Smooth muscle cell of the brain vasculature (primary cell): ENCODE measurements around the gene MBD3L4.
A peak's percentile ranks its signal among the peaks of the same experiment; 100 is the strongest.
"Not testable (repeated sequence)": the region's sequence is repeated elsewhere in the genome, so short reads cannot be mapped to it uniquely, and the experiment has no call there.

Experiments used
- DNase-seq: peaks from one replicate; pipeline ENCODE4 v3.0.0-alpha.2; 2012; ENCODE audit warnings: low read depth, low spot score

Gene MBD3L4

DNA sequence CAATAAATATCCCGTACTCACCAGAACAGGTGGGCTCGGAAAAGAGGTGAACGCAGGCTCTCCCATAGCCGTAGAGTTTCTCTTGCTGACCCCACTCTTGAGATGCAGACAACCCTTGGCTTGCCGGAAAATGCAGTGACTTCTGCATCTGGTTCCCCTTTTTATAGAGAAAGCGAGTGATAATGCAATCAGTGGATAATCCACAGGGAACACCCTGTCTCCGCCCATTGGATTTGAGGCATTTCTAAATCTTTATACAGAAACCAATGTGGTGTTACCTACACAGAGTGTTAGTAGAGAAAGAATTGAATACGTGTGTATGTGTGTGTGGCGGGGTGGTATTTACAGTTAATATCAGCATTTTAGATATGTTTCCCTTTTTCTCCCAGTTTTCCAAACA lies at the start of gene MBD3L4:
Gene MBD3L4, minus strand, starts transcription at position 101 of the 400 bp plus-strand sequence. Its CDS starts 35 bp downstream, at position 66.
- not testable (repeated sequence) for DNase-seq

DNA sequence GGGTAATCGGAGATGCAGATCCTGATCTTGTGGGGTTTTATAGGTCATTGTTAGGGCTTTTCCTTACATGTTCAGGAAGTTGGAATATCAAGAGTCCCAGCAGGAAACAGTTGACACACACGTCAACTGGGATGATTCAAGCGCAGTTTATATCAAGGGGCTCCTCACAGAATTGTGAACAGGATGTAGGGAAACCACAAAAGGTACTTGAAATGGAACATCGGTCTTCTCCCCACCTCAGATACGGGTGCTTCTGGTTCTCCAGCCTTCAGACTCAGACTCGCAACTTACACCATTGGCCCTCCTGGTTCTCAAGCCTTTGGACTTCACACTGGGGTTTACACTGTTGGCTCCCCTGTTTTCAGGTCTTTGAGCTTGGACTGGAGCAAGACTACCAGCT lies 49.0 kb upstream of the MBD3L4 start:
- DNase-seq: no peak

DNA sequence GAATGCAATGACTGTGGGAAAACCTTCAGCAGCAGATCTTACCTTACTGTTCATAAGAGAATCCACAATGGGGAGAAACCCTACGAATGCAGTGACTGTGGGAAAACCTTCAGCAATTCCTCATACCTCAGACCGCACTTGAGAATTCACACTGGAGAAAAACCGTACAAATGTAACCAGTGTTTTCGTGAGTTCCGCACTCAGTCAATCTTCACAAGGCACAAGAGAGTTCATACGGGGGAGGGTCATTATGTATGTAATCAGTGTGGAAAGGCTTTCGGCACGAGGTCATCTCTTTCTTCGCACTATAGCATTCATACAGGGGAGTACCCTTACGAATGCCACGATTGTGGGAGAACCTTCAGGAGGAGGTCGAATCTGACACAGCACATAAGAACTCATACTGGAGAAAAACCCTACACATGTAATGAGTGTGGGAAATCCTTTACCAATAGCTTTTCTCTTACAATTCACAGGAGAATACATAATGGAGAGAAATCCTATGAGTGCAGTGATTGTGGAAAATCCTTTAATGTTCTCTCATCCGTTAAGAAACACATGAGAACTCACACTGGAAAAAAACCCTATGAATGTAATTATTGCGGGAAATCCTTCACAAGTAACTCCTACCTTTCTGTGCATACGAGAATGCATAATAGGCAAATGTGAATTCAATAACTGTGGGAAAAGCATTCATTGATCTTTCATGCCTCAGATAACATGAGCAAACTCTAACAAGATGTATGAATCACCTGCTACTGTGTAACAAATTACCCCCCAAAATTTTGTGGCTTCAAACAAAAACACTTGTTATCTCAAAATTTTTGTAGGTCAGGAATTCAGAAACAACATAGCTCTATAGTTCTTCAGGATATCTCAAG lies 43.3 kb upstream of the MBD3L4 start:
- no peak for DNase-seq

DNA sequence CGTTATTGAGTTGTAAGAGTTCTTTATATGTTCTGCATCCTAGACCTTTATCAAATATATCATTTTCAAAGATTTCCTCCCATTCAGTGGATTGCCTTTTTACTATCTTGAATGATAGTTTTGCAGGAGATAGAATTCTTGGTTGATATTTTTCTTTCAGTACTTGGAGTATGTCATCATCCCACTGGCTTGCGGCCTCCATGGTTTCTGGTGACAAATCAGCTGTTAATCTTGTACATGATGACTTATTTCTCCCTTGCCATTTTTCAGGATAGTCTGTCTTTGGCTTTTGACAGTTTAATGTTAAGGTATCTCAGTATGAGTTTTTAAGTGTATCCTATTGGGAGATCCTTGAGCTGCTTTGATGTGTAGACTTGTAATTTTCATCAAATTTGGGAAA lies 38.0 kb upstream of the MBD3L4 start:
- no peak for DNase-seq

DNA sequence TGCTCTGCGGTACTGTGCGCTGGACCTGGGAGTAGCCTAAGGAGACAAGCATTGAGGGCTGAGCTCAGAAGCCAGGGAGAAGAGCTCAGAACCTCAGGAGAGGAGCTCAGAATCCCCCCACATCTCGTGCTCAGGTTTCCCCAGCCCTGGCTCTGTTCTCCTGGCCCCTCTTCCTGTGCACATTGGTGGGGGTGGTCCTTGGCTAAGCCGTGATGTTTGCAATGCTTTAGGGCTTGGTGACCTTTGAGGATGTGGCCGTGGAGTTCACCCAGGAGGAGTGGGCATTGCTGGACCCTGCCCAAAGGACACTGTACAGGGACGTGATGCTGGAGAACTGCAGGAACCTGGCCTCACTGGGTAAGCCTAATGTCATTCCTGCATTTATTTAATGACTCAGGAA lies 36.2 kb upstream of the MBD3L4 start:
- no peak for DNase-seq

DNA sequence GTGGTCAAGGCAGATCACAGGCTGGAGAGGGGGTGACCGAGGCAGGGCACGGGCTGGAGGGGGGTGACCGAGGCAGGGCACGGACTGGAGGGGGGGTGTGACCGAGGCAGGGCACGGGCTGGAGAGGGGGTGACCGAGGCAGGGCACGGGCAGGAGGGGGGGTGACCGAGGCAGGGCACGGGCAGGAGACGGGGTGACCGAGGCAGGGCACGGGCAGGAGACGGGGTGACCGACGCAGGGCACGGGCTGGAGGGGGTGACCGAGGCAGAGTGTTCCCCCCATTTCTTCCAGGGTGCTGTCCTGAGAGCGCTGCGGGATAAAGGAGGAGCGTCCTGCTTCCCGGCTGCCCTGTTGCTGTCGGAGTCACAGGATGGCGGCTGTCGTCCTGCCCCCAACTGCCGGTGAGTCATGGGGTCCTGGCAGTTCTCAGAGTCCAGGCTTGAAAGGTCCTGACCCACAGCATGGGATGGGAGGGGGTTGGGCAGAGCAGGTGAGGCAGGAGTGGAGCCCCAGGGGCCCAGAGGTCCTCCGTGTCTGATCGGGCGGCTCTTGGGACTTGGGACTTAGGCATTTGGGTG lies 34.8 kb upstream of the MBD3L4 start:
- no peak for DNase-seq

DNA sequence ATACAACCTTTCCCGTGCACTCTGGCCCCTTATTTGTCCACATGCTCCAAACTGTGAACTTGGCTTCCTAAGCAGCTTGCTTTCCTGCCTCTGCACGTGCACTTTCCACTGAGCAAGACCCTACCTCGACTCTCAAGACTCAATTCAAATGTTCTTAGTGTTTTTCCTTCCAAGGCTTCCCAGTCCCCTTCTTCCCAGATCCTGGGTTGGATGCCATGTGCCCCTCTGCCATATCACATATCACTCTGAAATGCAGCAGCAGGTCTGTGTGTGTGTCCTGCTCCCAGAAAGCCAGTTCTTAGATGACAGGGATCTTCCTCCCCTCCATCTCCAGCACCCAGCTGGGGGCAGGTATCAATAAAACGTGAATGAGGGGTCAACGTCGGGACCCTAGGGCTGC lies 32.6 kb upstream of the MBD3L4 start:
- no peak for DNase-seq

DNA sequence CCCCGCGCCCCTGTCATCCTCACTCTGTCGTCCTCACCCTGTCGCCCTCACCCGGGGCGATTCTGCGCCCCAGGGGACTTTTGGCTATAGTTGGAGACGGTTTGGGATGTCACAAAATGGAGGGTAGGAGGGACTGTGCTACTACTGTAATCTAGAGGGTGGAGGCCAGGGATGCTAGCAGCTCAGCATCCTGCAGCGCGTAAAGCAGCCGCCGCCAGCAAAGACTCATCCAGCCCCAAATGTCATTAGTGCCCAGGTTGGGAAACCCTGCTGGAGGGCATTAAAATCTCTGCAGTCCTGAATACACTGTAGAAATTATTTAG lies 29.9 kb upstream of the MBD3L4 start:
- no peak for DNase-seq

DNA sequence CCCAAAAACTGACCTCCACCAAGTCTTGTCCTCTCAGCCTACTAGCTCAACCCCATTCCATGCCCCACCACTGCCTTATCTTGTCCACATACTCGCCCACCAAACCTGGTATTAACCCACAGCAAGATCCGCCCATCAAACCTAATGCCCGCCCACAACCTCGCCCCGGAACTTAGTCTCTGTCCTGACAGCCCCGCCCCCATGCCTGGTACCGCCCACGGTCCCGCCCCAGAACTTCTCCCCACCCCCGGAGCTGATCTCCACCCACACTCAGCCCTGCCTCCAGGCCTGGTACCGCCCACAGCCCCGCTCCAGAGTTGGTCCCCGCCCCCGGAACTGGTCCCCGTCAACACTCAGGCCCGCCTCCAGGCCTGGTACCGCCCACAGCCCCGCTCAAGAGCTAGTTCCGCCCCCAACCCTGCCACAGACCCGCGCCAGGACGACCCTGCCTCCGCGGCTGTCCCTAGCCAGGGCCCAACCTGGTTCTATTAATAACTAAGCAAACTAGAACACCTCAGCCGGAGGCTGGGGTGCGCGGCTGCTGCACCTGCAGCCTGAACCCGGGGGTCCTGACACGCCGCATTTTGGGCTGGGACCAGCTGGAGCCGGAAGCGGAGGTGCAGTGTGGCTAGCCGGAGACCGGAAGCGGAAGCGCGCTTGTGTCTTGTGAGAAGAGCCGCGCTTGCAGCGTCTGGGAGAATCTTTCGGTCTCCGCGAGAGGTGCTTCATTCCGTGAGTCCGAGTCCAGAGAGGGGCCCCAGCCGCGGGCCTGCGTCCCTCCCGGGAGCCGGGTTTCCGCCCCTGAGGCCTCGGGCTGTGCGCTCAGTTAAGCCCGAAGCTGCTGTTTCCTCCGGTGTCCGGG lies 29.3 kb upstream of the MBD3L4 start, which contains the start of gene ZNF557:
Gene ZNF557, plus strand, starts transcription at position 662 of the 862 bp plus-strand sequence. CDS start 5,372 bp downstream, outside the sequence.
- peak; percentile 92 for DNase-seq

DNA sequence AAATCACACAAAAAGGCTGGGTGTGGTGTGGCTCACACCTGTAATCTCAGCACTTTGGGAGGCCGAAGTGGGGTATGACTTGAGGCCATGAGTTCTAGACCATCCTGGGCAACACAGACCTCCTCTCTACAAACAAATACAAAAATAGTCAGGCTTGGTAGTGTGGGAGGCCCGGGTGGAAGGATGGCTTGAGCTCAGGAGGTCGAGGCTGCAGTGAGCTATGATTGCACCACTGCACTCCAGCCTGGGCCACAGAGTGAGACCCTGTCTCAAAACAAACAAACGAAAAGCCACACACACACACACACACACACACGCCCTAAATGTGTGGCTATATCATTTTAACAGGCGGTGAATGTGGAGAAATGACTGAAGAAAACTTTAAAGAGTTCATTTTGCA lies 28.6 kb upstream of the MBD3L4 start:
- DNase-seq: no peak

DNA sequence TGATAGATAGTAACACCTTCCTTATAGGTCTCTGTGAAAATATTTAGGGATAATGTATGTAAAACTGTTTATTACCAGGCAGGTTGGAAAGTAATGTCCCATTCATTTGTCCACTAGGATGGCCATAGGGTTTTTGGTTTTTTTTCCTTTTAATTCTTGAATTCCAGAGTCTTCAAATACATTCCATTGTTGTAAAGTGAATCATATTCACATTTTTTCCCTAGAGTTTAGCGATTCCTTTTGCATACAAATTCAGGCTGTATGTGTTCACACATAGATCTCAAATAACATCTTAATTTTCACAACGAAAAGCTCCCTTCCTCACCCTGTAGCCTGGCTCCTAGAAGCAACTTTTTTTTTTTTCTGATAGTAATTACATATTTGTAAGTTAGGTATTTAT lies 27.7 kb upstream of the MBD3L4 start:
- DNase-seq: no peak

DNA sequence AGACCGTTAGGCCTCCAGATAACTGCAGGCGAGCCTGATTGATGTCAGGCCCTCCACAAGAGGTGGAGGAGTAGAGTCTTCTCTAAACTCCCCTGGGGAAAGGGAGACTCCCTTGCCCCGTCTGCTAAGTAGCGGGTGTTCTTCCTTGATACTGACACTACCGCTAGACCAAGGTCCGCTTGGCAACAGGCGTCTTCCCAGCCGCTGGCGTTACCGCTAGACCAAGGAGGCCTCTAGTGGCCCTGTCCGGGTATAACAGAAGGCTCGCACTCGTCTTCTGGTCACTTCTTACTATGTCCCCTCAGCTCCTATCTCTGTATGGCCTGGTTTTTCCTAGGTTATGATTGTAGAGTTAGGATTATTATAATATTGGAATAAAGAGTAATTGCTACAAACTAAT lies 27.1 kb upstream of the MBD3L4 start:
- DNase-seq: not testable (repeated sequence)

DNA sequence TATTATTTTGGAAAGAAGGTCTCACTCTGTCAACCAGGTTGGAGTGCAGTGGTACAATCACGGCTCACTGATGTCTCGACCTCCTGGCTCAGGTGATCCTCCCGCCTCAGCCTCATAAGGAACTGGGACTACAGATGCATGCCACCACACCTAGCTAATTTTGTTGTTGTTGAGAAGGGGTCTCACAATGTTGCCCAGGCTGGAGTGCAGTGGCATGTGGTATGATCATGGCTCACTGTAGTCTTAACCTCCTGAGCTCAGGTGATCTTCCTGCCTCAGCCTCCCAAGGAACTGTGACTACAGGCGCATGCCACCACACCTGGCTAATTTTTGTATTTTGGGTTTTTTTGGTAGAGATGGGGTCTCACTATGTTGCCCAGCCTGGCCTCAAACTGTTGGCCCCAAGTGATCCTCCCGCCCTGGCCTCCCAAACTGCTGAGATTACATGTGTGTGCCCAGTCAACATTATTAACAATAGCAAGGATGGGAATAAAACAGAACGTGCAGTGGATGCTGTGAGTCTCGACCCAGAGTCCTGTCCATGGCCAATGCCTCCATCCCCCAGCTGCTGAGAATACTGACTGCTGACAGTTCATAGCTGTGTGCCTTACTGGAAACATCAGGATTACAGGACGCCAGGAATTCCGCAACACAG lies 23.9 kb upstream of the MBD3L4 start:
- DNase-seq: no peak

DNA sequence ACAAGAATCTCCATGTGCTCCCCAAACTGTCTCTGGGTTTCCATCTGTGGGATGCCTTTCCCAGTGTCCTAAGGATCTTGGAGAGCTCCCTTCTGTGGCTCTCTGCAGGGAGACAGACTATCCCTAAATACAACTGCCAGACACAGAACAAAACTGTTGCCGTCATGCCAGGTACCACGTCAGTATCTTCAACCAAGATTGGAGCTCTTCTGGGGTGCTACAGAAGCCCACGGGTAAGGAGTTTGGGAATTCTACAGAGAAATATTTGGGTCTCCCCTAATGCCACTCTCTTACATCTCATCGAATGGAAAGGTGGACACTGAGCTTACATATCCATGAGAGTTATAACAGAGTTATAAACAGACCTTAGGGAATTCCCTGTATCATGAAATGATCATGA lies 23.4 kb upstream of the MBD3L4 start:
- DNase-seq: no peak

DNA sequence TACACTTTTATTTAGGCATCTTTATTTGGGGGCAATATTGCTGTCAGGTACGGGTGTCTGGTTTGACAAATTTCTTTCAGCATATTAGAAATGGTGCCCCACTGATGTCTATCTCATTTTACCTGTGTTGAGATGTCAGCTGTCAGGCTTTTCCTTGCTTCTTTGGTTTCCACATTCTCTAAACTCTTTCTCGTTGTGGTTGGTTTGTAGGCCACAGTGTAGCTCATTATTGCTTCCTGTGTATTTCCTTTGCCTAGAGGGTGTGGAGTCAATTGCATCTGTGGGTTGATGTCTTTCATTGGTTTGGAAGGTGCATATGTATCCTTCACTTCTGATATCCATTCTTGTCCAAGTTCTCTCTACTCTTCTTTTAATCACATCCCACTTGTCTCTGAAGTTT lies 20.0 kb upstream of the MBD3L4 start:
- not testable (repeated sequence) for DNase-seq

DNA sequence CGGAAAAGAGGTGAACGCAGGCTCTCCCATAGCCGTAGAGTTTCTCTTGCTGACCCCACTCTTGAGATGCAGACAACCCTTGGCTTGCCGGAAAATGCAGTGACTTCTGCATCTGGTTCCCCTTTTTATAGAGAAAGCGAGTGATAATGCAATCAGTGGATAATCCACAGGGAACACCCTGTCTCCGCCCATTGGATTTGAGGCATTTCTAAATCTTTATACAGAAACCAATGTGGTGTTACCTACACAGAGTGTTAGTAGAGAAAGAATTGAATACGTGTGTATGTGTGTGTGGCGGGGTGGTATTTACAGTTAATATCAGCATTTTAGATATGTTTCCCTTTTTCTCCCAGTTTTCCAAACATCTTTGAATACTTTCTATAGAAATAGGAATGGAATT lies 18.6 kb upstream of the MBD3L4 start, which contains the start of gene MBD3L3:
Gene MBD3L3, minus strand, starts transcription at position 101 of the 400 bp plus-strand sequence. Its CDS starts 71 bp downstream, at position 30.
- not testable (repeated sequence) for DNase-seq

DNA sequence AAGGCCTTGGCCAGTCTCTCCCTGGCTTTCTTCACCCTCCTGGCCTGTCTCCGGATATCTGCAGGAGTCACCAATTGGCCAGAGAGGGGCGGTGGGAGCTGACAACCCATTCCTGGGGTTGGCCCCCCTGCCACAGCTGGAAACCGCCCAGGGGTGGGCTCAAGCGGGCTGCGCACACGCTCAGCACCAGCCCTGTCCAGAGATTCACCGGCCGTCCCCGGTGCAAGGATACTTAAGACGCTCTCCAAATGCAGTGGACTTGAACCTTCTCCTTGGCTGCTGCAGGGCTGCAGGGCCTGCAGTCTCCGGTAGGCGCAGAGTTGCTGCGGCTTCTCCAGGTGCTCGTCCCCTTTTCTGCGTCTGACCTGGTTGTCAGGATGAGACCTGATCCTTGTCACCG lies 16.4 kb upstream of the MBD3L4 start:
- DNase-seq: not testable (repeated sequence)

DNA sequence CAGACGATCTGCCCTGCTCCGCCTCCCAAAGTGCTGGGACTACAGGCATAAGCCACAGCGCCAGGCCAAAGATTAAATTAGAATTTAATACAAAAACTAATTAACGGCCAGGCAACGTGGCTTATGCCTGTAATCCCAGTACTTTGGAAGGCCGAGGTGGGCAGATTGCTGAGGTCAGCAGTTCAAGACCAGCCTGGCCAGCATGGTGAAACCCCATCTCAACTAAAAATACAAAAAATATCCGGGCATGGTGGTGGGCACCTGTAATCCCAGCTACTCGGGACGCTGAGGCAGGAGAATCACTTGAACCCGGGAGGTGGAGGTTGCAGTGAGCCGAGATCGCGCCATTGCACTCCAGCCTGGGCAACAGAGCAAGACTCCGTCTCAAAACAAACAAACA lies 15.7 kb upstream of the MBD3L4 start:
- DNase-seq: not testable (repeated sequence)

DNA sequence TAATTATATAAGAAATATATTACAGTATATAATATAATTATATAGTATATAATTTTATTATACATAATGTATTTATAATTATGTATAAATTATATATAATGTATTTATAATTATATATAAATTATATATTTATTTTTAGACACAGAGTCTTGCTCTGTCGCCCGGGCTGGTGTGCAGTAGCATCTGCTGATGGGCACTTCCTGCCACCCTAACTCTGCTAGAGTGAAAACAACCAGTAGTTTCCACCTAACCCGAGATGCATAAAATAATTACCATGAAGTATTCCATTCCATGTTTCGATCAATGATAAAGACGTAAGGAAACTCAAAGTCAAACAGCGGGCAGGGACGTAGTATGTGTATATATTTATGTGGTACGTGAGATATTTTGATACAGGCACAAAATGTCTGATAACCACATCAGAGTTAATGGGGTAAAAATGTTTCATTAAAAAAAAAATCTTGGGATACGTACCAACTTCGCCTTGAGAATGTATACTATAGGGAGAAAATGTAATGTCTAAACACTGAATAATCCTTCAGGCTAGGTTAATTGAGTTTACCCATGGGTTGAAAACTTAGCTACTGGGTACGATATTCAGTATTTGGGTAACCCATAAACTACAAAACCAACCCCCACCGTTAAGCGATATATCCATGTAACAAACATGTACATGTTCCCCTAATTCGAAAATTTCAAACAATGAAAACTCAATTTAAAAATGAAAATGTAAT lies 14.8 kb upstream of the MBD3L4 start:
- not testable (repeated sequence) for DNase-seq

DNA sequence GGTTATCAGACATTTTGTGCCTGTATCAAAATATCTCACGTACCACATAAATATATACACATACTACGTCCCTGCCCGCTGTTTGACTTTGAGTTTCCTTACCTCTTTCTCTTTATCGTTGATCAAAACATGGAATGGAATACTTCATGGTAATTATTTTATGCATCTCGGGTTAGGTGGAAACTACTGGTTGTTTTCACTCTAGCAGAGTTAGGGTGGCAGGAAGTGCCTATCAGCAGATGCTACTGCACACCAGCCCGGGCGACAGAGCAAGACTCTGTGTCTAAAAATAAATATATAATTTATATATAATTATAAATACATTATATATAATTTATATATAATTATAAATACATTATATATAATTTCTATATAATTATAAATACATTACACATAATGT lies 12.9 kb upstream of the MBD3L4 start:
- not testable (repeated sequence) for DNase-seq

DNA sequence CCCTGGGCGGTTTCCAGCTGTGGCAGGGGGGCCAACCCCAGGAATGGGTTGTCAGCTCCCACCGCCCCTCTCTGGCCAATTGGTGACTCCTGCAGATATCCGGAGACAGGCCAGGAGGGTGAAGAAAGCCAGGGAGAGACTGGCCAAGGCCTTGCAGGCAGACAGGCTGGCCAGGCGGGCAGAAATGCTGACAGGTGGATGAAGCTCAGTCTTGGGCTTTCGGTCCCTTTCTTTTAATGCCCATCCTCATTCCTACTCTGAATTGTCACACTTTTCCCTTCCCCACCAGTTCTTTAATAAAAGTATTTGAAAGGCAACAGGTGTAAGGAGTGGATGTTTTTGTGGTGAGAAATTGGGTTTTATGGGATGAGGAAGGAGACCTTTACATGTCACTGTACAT lies 11.4 kb upstream of the MBD3L4 start:
- not testable (repeated sequence) for DNase-seq
